Ecto neural progenitor cell (in vitro differentiated cells): ENCODE results near the gene PPP6R1.
A peak's percentile ranks its signal among the peaks of the same experiment; 100 is the strongest.

Experiments used
- DNase-seq: peaks from one replicate; pipeline ENCODE4 v3.0.0-alpha.2; 2018; ENCODE audit warnings: low spot score

PPP6R1 gene

GRCh38 chr19:55283548-55284377 is 24.9 kb upstream of the PPP6R1 start, which contains the start of gene BRSK1:
Gene BRSK1, plus strand, starts transcription at chr19:55283997. Its CDS starts 446 bp downstream, at chr19:55284443.
- peak; percentile 89 for DNase-seq

DNA sequence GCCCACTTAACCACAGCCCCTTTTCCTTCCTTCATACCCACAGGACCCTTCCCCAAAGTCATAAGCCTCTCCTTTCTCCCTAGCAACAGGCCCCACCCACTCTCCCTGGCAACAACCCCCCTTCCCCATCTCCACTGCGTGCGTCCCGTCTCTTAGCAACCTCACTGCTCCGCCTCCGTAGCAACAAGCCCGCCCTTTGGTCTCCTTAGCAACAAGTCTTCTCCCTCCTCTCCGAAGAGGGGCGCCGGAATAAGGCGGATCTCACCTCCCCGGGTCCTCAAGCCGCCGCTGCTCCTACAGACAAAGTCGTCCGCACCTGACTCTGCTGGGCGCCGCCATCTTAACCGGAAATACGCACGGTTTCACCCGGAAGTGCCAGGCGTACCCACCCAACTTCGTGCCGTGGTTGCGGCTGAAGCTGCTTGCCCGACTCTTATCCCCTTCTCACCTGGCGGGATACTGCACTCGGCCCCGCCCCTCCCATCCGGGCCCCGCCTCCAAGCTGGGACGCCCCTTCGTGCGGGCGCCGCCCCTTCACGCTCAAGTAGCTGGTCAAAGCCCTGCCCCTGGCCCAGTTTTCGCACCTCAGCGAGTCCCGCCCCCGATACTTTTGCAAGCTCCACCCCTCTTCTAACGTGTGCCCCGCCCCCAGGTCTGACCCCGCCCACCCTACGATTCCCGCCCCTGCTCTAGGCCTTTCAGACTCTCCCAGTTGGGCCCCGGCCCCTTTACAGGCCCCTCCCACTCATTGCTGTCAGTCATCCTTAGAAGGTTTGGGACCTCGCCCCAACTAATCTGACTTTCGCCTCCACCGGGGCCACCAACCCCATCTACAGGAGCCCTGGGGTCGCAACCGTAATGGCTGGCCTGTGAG is 21.2 kb upstream of the PPP6R1 start, which contains the start of gene HSPBP1:
Gene HSPBP1 (minus strand): TSS at position 341 of the 874 bp plus-strand sequence. CDS start 502 bp downstream, outside the sequence.
- DNase-seq = peak; percentile 99

DNA sequence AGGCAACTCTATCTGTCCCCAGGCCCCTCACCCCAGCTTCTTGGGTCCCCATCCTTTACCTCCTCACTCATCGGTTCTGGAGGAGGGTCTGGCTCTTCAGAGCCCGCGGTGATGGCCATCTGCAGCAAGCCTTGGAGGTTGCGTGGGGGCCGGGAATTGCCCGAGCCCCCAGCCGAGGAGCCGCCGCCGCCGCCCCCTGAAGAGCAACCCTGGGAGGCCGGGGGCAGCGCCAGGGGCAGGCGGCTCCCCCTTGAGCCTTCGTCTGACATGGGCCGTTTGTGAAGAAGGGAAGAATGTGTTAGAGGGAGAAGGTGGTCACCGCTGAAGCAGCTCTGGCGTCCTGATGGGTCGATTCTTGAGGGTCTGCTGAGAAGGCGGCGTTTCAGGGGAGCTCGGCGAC is 20.5 kb upstream of the PPP6R1 start:
- no peak for DNase-seq

DNA sequence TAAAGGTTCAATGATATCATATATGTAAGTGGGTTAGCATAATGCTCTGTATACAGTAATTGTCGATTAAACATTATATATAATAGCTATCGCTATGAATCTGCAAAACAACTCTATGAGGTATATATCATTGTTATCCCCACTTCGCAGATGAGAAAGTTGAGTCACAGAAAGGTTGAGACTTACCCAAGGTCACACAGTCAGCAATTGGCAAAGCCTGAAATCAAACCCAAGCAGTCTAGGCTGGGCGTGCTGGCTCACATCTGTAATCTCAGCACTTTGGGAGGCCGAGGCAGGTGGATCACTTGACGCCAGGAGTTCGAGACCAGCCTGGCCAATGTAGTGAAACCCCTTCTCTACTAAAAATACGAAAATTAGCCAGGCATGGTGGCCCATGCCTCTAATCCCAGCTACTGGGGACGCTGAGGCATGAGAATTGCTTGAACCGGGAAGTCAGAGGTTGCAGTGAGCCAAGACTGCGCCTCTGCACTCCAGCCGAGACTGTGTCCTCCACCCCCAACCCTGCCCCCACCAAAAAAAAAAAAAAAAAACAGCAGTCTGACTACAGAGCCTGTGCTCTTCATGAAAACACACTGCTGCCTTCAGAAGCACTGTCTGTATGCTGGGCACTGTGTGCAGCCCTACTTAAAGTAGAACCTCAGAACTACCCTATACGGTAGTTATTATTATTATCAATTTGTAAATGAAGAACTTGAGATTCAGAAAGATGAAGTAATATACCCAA is 19.7 kb upstream of the PPP6R1 start:
- DNase-seq = no peak

GRCh38 chr19:55277494-55277893 is 18.7 kb upstream of the PPP6R1 start:
- DNase-seq = no peak

DNA sequence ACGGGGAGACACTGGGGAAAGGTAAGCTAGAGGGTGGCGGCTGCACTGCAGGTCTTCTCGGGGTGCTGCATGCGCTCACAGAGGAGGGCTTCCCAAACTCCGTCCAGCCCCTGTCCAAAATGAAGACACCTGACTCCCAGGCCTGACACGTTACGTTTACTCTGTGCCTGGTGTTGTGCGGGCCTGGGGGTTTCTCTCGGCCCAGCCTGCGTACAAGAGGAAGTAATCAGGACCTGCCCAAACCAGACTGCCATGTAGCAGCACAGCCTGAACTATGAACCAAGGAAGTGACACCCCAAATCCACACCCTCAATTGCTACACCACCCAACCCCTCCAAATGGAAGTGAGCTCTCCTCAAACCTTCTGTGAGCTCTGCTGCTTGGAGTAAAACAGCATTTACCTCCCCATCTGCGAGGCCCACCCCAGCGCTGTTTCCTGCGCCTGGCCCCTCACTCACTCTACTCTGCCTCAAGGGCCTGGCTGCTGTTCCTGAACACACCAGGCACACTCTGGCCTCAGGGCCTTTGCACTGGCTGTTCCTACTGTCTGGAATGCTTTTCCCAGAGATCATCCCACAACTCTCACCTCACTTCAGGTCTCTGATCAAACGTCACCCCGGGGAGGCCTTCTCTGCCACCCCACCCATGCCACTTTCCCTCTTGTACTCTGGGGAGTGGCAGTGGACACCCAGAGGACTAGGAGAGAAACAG is 18.1 kb upstream of the PPP6R1 start:
- DNase-seq = no peak

- no peak for DNase-seq
Observed at GRCh38 chr19:55275851-55276719, 17.3 kb upstream of the PPP6R1 start.

DNA sequence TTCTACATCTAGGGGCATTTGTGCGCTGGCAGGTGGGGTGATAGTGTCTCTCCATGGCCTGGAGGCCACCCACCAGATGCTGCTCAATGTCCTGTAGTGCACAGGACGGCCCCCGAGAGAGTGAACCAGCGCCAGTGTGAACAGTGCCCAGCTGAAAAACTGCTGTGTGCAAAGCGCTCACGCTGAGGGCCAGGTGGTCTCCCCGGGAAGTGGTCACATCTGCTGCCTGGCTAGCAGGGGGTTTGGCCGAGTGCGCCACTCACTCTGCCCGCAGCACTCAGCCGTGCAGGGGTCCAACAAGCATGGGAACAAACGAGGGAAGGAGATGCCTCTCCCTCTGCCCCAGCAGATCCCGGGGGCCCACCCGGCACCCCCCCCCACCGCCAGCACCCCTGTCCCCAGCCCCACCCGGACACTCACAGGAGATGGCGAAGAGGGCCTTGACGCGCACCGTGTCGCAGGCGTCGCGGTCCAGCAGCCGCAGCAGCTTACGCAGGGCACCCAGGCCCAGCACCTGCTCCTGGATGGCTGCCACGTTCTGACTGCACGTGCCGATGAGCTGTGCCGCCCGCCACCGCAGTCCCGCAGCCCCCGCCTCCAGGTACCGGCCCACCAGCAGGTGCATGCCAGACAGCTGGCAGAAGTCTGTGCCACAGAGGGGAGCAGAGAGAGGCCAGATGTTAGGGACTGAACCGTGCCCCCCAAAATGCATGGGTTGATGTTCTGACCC is 15.3 kb upstream of the PPP6R1 start:
- DNase-seq = no peak

DNA sequence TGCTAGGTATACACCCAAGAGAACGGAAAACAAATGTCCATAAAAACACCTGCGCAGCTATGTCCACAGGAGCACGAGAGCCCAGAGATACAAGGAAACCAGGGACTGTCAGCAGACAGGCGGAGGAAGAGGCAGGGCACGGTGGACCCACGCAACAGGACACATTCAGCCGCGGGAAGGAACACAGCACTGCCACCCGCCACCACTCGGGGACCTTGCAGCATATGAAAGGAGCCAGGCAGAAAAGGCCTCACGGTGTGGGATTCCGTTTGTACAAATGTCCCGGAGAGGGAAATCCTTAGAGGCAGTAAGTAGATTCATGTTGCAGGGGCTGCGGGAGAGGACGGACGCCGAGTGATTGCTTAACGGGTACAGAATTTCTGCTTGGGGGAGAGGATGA is 13.3 kb upstream of the PPP6R1 start:
- DNase-seq = no peak

- no peak for DNase-seq
Observed at GRCh38 chr19:55270172-55270942, 11.5 kb upstream of the PPP6R1 start.

DNA sequence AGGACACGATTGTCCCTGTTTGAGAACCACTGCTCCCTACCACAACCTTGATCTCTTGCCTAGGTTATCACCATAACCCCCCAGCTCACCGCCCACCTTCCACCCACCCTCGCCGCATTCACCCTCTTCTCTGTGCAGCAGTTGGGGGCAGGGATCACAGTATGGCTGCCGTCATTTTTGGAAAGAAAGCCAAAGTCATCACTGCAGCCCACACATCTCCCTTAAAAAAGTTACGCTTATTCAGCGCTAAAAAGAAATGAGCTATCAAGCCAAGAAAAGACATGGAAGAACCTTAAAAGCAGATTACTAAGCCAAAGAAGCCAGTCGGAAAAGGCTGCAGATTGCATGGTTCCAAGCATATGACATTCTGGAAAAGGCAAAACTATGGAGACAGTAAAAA is 10.5 kb upstream of the PPP6R1 start:
- DNase-seq = no peak

- no peak for DNase-seq
Observed at GRCh38 chr19:55266840-55267239, 8.0 kb upstream of the PPP6R1 start.

- DNase-seq = no peak
Observed at GRCh38 chr19:55266404-55266803, 7.6 kb upstream of the PPP6R1 start.

DNA sequence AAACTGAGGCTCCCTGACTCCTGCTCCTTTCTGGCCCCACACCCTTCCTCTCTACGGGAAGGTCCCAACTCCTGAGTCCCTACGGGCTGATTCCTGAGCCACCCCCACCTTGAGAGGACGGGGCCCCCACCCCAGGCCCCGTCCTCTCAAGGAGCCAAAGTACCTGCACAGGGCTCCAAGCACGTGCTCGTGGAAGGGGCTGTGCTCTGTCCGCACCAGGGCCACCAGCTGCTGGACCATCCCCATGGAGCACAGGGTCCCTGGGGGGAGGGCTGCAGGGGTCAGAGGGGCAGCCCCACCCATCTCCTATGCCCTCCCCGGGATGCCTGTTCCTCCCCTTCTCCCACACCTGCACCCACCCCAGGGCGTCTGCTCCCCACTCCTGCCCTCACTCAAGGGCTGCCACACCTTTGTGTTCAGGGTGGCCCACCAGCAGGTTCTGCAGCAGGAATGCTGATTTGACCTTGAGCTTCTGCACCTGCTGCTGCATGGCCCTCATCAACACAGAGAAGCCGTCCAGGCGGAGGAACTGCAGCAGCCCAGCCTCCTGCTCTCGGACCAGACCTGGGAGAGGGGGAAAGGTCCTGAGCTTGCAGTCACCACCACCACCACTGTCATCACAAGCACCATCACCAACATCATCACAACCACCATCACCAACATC is 7.0 kb upstream of the PPP6R1 start:
- no peak for DNase-seq

GRCh38 chr19:55265173-55265572 is 6.4 kb upstream of the PPP6R1 start:
- no peak for DNase-seq

- DNase-seq = no peak
Observed at GRCh38 chr19:55264531-55264930, 5.7 kb upstream of the PPP6R1 start.

- DNase-seq = no peak
Observed at GRCh38 chr19:55262359-55262758, 3.5 kb upstream of the PPP6R1 start.

DNA sequence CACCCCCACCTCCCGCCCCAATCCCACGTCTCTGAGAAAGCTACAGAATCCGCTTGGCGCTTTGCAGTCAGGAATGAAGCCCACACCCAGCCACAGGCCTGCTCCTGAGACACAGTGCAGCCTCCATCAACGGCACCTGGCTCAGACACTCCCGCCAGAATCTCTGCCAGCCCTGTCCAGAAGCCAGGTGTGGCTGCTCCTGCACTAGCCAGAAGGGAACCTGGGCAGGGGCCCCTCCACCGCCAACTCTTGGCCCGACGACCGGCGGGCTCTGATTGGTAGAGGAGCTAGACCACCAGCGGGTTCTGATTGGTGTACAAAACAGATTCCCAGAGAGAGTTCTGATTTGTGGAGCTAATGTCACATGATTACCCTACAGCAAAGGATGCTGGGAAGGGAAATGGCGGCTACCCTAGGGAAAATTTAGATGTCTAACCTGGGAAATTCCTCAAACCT is 2.9 kb upstream of the PPP6R1 start:
- no peak for DNase-seq
